Measurements from ENCODE around the gene CD5L.

DNA sequence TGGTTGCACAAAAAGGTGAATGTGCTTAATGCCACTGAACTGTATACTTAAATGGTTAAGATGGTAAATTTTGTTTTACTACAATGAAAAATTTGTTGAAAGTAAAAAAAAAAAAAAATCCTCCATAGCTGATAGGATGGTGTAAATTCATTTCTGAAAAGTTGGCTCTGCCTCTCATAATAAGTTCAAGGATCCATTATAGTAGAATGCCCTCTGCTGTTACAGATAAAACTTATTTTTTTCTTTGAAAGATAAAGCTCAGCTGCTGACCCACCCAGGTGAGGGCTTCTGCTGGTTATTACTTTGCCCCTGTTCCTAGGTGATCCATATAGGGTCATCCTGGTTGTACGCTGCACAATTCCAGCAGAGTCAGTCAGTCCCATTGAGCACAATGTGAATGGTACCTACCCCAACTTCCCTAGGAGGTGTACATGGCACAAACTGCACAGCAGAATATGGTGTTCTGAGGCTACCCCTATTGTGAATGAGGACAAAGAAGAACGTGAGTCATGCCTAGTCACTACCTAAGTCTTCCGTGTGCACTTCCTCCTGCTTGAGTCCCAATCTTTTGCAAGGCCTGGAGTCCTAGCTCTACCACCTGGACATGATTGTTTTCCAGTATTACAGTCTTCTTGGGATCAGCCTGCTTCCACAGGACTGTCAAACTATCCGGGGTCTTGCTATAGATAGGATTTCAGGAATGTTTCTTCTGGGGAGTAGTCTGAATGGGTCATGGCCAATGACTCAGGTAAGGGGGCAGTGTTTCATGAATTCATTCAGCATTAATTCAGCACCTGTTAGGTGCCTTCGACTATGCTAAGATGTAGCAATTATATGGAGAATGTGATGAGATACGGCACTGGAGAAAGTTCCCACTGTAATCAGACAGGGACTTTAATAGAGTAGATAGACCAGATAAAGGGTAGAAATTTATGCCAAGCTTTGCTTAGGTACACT, 20.8 kb upstream of the CD5L start:
- no peak for TF ChIP-seq GABPA (IDR thresholded peaks at IDR 0.05; ENCODE audit: borderline replicate concordance, insufficient read depth, low read length)
- no peak for TF ChIP-seq CTCF (IDR thresholded peaks at IDR 0.05; ENCODE audit: control extremely low read depth in 1 of 3, insufficient read depth in 1 of 3, low read depth in 1 of 3, low read length in 3 of 3)
- TF ChIP-seq EP300 (IDR thresholded peaks at IDR 0.05; ENCODE audit: borderline replicate concordance in 1 of 2, low read depth in 2 of 2, low read length in 2 of 2) = no peak
- TF ChIP-seq TAF1 (IDR thresholded peaks at IDR 0.05; ENCODE audit: low read depth, low read length) = no peak
- no peak for TF ChIP-seq RAD21 (IDR thresholded peaks at IDR 0.05 in 1 of 2, conservative IDR thresholded peaks at IDR 0.05 in 1 of 2; ENCODE audit: low read depth in 2 of 2, low read length in 2 of 2)
